Measurements from ENCODE around the gene IMP3.

GRCh38 chr15:75640483-75641178, 607 bp upstream of the IMP3 start:
- TF ChIP-seq FOXM1 (IDR thresholded peaks at IDR 0.05; ENCODE audit: borderline replicate concordance, low read depth), result no peak
- no peak for TF ChIP-seq MAX (IDR thresholded peaks at IDR 0.05)
- TF ChIP-seq YY1 (IDR thresholded peaks at IDR 0.05; ENCODE audit: low read depth), result no peak
- TF ChIP-seq TAF1 (IDR thresholded peaks at IDR 0.05; ENCODE audit: low read depth), result no peak
- no peak for TF ChIP-seq USF1 (IDR thresholded peaks at IDR 0.05)
- no peak for TF ChIP-seq EP300 (IDR thresholded peaks at IDR 0.05; ENCODE audit: borderline replicate concordance)
